Measurements from ENCODE around the gene AZIN2. TPM values are rescaled to one million over a fixed set of nuclear protein-coding genes. Genes with fewer than 3 reads are reported as not detected.

AZIN2 gene
- total RNA-seq, 1 donor from 2014 or later = 0.98 TPM

DNA sequence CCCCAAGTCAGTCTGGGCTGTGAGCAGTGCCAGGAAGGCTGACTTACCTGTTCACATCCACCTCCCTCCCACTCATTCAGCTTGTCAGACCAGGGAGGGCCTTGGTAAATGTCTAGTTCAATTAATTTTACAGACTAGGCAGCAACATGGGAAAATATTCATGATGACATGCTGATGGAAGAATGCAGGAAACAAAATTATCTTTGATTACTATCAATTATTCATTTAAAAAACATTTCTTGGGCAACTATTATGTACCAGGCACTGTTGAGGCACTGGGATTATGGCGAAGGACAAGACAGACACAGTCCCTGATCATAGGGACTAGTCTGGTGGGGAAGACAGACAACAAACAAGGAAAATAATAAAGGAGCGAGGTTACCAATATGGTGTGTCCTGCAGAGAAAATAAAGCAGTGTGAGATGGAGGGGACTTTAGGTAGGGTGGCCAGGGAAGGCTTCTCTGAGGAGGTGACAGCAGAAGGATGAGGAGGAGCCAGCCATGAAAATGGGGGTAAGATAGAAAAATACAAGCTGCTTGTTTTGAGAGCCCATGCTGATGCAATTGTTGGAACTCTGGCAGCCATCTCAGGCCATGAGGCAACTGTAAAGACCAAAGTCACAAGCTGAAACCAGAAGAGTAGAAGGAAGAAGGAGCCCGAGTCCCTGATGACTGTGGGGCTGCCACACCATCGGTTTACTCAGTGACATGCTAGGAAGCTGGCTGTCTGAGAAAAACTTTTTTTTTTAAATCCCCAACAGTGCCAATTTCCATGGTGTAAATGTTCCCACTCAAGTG, 86.9 kb downstream of the AZIN2 start:
- DNase-seq (ENCODE audit: low read depth) = no peak
- H3K4me3 ChIP-seq (ENCODE audit: low read depth, low read length) = no peak overlapping the region
- TF ChIP-seq, protein P1, sequence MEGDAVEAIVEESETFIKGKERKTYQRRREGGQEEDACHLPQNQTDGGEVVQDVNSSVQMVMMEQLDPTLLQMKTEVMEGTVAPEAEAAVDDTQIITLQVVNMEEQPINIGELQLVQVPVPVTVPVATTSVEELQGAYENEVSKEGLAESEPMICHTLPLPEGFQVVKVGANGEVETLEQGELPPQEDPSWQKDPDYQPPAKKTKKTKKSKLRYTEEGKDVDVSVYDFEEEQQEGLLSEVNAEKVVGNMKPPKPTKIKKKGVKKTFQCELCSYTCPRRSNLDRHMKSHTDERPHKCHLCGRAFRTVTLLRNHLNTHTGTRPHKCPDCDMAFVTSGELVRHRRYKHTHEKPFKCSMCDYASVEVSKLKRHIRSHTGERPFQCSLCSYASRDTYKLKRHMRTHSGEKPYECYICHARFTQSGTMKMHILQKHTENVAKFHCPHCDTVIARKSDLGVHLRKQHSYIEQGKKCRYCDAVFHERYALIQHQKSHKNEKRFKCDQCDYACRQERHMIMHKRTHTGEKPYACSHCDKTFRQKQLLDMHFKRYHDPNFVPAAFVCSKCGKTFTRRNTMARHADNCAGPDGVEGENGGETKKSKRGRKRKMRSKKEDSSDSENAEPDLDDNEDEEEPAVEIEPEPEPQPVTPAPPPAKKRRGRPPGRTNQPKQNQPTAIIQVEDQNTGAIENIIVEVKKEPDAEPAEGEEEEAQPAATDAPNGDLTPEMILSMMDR (conservative IDR thresholded peaks at IDR 0.05; ENCODE audit: low read depth, low read length) = no peak

GRCh38 chr1:33168556-33169289, 87.8 kb downstream of the AZIN2 start:
- TF ChIP-seq, protein P1 (conservative IDR thresholded peaks at IDR 0.05; ENCODE audit: low read depth, low read length) = no peak
- no peak for DNase-seq (ENCODE audit: low read depth)
- no peak overlapping the region for H3K4me3 ChIP-seq (ENCODE audit: low read depth, low read length)

- H3K4me3 ChIP-seq (ENCODE audit: low read depth, low read length) = no peak overlapping the region
- DNase-seq (ENCODE audit: low read depth) = no peak
- TF ChIP-seq, protein P1 (conservative IDR thresholded peaks at IDR 0.05; ENCODE audit: low read depth, low read length) = no peak
Measured at GRCh38 chr1:33169290-33170055, 88.5 kb downstream of the AZIN2 start.

Other genes starting within 250 kb of the AZIN2 start
- gene FNDC5, start 210.2 kb upstream of the AZIN2 start, total RNA-seq = not detected in 2 replicates
- gene HPCA, start 194.7 kb upstream of the AZIN2 start, total RNA-seq = 0.14 TPM in 1 of 2 replicates, not detected in the other
- gene TMEM54, start 179.8 kb upstream of the AZIN2 start, total RNA-seq = 119 and 131 TPM in 2 replicates
- gene RNF19B, start 116.3 kb upstream of the AZIN2 start, total RNA-seq = 25.8 and 33.2 TPM in 2 replicates
- 237 and 276 TPM in 2 replicates for gene AK2, start 44.3 kb upstream of the AZIN2 start, total RNA-seq
- 1.4 and 3.2 TPM in 2 replicates for gene TRIM62, start 100.9 kb downstream of the AZIN2 start, total RNA-seq
- gene ZNF362, start 175.3 kb downstream of the AZIN2 start, total RNA-seq = 10.8 and 17.6 TPM in 2 replicates
- not detected in 2 replicates for gene A3GALT2, start 239.9 kb downstream of the AZIN2 start, total RNA-seq

All from epithelial cell of proximal tubule (primary cell).